ENCODE measurements around the gene C1orf159.

DNA sequence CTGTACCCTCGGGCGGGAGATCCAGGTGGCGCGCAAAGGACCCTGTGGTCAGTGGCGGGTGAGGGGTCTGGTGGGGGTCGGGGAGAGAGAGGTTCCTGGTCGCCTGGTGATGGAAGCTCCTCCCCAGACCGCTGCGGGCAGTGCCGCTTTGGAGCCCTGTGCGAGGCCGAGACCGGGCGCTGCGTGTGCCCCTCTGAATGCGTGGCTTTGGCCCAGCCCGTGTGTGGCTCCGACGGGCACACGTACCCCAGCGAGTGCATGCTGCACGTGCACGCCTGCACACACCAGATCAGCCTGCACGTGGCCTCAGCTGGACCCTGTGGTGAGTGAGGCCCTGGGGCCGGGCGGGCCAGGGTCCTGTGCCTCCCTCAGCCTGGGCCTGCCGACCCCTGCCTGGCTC is 72.5 kb downstream of the C1orf159 start:
- no peak for TF ChIP-seq CEBPB (IDR thresholded peaks at IDR 0.05)
- TF ChIP-seq, protein P1, sequence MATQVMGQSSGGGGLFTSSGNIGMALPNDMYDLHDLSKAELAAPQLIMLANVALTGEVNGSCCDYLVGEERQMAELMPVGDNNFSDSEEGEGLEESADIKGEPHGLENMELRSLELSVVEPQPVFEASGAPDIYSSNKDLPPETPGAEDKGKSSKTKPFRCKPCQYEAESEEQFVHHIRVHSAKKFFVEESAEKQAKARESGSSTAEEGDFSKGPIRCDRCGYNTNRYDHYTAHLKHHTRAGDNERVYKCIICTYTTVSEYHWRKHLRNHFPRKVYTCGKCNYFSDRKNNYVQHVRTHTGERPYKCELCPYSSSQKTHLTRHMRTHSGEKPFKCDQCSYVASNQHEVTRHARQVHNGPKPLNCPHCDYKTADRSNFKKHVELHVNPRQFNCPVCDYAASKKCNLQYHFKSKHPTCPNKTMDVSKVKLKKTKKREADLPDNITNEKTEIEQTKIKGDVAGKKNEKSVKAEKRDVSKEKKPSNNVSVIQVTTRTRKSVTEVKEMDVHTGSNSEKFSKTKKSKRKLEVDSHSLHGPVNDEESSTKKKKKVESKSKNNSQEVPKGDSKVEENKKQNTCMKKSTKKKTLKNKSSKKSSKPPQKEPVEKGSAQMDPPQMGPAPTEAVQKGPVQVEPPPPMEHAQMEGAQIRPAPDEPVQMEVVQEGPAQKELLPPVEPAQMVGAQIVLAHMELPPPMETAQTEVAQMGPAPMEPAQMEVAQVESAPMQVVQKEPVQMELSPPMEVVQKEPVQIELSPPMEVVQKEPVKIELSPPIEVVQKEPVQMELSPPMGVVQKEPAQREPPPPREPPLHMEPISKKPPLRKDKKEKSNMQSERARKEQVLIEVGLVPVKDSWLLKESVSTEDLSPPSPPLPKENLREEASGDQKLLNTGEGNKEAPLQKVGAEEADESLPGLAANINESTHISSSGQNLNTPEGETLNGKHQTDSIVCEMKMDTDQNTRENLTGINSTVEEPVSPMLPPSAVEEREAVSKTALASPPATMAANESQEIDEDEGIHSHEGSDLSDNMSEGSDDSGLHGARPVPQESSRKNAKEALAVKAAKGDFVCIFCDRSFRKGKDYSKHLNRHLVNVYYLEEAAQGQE (IDR thresholded peaks at IDR 0.05; ENCODE audit: low read depth) = no peak
- no peak for TF ChIP-seq RAD21 (IDR thresholded peaks at IDR 0.05; ENCODE audit: low read depth)
- TF ChIP-seq NFIC (IDR thresholded peaks at IDR 0.05) = no peak
- TF ChIP-seq EP300 (IDR thresholded peaks at IDR 0.05; ENCODE audit: borderline replicate concordance) = no peak
- no peak for TF ChIP-seq FOXM1 (IDR thresholded peaks at IDR 0.05; ENCODE audit: borderline replicate concordance, low read depth)
- TF ChIP-seq TEAD4 (IDR thresholded peaks at IDR 0.05) = no peak
- TF ChIP-seq EGR1 (IDR thresholded peaks at IDR 0.05) = no peak
- TF ChIP-seq YY1 (IDR thresholded peaks at IDR 0.05; ENCODE audit: low read depth) = no peak
- TF ChIP-seq CREB1 (IDR thresholded peaks at IDR 0.05; ENCODE audit: low read depth) = no peak

Data from Ishikawa (cell line).